ENCODE results near the gene KLF7.

Gene KLF7

DNA sequence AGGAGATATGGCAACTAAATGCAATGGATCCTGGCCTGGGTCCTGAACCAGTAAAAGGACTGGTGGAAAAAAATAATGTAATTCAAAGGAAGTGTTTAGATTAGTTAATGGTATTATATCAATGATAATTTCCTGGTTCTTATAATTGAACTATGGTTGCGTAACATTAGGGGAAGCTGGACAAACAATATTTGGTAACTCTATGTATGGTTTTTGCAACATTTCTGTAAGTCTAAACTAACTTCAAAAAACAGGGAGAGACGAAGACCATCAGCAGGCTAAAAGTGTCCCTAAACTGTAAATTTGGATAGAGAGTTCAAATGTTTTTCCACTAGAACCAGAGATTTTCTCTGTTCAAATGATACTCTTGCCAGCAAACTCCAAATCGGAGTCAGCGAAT is 36.9 kb downstream of the KLF7 start:
- DNase-seq (ENCODE audit: low read depth, low spot score): no peak

DNA sequence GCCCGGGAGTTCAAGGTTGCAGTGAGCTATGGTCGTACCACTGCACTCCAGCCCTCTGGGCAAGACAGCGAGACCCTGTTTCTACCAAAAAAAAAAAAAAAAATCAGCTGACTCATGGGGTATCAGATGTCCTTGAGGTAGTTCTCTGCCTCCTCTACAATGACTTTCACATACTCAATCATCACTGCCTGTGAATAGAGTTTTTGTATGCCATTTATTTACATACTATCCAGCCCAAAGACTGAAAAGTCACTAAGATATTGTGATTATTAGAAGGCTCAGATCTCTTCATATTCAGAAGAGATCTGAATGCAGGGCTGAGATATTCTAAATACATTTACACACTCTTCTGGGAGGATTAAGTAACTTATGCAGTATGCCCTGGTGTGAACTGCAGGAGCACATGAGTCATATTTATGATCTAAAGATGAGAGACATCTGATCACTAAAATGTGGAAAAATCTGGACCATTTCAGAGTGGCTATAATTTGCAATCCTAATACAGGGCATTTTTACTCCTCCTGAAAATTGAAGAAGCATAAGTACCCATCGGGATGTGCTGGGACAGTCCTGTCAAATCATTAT is 38.9 kb downstream of the KLF7 start:
- DNase-seq (ENCODE audit: low read depth, low spot score): no peak

DNA sequence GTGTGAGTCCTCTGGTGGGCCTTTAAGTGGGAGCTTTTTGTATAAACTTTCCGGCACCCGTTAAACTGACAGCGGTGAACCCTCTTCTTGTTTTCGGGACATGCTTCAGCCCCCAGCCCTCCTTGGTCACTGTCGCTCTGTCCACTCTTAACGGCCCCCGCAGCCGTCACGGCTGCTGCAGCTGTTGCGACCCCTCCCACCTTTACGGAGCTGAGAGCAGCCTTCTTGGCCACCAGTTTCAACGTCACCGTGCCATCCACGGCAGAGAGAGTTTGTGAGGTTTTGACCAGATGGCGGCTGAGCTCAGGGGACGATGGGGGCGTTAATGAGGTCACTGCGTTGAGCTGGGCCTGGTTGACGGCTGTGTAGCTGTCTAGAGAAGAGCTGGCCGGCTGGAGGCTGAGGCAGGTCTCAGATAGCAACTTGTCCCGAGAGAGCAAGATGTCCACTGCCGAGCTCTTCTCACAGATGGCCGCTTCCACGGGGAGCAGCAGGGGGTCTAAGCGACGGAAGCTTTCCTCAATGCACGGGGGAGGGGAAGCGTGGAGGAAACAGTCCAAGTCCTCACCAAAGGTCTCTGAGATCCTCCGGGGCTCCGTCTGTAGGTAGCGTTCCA is 41.9 kb downstream of the KLF7 start:
- no peak for DNase-seq (ENCODE audit: low read depth, low spot score)

DNA sequence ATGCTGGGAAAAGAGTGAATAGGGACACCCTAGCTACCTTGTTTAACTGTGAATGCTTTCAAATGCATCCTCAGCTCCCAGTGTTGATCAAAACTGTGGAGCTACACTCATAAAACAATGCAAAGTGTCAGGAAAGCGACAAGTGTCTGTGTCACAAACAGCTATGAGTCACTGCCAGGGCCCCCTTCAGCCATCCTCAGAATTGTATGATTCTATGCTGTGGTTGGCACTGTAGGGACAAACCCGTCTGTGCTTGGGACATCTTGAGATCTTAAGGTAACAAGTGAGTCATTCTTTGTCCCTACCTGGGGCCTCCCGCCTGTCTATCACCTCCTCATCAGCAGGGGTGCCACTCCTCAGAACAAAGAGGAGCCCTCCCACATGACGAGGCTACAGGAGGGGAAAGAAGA is 42.4 kb downstream of the KLF7 start:
- DNase-seq (ENCODE audit: low read depth, low spot score): no peak

DNA sequence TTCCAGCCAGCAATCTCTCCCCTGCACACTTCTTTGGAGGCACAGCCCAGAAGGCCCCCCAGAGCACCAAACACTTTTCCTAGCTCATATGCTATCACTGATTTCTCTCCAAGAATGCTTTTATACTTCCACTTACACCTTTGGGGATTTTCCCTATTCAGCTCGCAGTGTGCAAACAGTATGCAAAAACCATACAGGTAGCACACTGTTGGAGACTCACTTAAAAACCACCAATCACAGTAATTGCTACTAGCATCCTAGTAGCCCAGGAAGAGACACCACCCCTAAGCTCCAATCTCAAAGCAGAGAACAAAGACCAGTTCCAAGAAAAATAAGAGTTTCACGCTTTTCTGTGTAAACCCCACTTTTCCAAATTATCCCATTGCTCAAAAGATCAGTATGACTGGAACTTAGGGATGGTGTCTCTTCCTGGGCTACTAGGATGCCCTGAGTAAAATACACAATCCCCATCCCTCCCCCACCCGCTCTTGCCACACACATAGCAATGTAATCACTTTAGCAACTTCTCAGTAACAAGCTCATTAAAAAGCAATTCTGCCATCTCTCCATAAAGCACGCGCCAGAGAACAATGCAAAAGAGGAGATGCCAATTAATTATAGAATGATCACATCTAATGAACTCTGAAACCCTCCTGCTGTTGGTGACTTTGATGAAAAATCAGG is 43.0 kb downstream of the KLF7 start:
- DNase-seq (ENCODE audit: low read depth, low spot score): no peak

DNA sequence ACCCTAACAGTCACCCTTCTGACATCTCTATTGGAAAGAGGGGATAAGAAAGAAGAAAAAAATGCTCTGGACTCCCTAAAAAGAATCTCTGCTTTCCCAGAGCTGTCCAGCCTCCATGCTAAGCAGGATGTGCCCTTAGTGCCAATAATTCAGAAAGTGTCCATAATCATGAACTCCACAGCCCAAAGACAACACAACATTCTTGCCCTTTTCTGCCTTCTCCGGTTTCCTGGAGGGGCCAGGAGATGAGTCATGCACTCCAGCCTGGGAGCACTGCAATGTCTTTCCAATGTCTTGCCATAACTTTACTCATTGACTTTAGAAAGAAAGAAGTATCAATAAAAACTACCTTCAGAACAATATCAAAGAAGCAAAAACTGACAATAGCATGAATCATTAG is 44.0 kb downstream of the KLF7 start:
- peak; percentile 79 for DNase-seq (ENCODE audit: low read depth, low spot score)

DNA sequence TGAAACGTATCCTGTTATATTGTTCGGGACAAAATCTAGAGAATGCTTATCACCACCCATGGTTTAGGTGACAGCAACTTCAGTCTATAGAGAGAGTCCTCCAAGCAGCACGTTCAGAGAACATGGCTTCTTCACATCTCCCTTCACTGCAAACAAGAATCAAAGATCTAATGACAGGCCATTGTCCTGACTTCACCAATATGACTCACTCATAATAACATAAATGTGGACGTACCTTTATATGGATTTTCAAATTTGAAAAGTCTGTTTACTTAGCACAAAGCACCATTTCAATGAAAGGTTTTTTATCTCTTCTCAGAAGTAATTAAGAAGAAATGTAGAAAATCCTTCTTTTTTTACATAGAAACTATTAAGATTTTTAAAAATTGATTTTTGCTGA is 46.7 kb downstream of the KLF7 start:
- DNase-seq (ENCODE audit: low read depth, low spot score): no peak

DNA sequence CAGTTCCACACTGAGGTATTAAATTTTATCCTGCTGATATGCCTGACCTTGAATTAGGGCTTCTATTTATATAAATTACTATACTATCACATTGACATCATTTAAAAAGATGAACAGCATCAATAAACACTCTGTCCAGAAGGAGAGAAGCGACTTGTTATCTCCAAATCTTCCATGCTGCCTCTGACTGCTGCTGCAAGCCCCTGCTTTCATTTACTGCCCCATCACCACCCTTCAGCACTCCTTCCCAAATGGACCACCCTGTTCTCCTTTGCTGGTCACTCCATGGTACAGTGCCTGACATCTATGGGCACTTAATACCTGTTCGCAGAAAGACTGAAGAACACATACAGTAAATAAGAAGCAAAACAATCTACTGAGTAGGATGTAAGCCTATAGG is 48.1 kb downstream of the KLF7 start:
- no peak for DNase-seq (ENCODE audit: low read depth, low spot score)

DNA sequence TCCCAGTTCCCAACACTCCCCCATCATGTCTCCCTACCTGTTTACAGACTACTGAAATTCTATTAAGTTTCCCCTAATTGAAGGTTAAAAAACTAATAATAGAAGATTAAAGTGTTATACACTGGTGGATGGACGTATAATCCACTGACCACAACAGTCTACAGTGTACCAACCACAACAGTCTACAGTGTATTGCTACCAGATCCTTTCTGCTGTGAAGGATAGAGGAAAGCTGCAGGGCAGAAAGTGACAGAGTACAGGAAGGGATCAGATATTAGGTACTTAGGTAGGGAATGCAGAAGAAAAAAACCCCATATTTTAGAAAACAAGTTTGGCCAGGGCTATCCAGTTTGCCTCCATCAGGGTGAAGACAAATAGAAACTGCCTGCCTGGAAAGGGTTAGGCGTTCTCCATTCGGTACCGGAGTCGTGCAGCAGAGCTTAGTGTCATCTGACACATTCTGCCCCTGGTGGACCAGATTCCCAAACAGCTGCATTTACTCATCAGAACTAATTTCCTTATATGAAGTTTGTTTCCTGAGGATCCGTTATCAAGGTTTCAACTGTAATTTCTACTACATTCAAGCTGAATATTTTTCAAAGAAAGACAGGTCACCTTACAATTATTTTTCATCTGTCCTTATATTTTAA is 49.9 kb downstream of the KLF7 start:
- DNase-seq (ENCODE audit: low read depth, low spot score): no peak

DNA sequence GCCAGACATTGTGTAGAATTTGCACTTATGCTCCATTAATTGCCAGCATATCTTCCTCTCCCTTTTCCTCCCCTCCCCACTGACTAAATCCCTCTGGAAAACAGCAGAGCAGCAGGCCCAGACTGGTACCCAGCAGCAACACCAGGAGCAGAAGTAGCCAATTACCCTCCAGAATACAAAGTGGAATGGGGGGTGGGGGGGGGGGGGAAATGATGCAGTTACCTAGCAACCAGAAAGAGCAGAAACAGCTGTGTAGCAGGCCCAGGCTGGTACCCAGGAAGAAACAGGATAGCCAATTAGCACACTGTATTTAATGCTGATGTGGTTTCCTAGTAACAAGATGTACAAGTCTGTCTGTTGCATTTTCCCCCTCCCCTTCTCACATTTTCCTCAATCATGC is 52.3 kb downstream of the KLF7 start:
- no peak for DNase-seq (ENCODE audit: low read depth, low spot score)

DNA sequence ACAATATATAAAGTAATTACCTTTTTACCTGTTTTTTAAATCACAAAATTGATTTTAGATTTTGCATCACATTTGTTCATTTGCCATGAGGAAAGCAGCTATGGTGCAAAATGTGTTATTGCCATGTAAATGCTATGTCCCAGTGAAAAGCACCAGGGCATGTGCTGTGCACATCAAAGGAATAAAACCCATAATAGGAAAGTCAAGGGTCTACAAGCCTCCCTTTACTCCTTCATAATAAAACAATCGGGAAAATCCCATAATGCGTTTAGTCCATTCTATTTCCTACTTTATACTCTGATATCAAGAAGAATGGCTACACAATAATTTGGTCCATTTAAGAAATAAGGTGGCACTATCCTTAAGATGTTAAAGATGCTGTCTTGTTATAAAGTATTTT is 53.0 kb downstream of the KLF7 start:
- DNase-seq (ENCODE audit: low read depth, low spot score): no peak

DNA sequence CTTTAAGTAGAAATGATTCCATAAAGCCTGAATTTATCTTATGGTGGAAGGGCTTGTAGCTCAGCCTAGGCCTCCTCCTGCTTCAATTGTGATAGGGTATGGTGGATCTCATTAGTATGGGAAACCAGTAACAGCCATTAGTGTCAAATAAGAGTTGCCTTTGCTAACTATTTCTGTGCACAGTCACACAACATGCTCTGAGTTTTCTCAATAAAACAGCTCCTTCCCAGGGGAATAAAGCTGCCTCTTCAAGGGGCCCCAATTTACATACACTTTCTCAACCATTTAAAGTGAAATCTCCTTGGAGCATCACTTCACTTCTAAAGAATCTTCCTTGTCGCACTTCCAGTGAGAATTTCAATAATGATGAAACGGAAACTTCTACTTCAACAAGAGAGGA is 53.4 kb downstream of the KLF7 start:
- no peak for DNase-seq (ENCODE audit: low read depth, low spot score)

DNA sequence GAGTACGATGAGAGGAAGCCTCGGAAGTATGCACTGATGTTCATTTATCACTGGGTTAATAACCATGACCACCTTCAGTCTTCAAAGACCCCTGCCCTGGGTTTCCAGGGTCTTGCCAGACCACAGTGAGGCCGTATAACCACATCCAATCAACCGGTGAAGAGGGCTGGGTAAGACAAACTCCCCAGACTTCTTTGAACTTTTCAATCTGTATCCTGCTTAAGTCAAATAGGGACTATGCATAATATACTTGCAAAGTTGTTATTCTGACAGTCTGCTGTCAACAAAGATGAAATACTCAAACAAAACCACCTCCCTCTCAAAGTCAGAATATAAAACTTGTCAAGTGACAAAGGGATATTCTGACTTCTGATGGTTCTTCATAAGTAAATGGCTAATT is 54.0 kb downstream of the KLF7 start:
- no peak for DNase-seq (ENCODE audit: low read depth, low spot score)

DNA sequence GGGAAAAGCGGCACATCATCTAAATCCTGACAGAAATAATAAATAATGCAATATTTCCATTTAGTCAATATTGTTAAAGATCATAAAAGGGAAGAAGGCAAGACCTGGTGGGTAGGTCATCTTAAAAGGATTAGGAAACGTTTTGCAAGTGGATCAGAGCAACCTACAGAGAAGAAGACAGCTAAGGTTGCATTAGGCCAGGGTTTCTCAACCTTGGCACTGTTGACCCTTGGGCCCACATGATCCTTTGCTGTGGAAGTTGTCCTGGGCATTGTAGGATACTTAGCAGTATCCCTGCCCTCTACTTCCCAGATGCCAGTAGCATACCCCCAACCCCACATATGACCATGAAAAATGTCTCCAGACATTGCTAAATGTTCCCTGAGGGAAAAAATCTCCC is 55.0 kb downstream of the KLF7 start:
- no peak for DNase-seq (ENCODE audit: low read depth, low spot score)

DNA sequence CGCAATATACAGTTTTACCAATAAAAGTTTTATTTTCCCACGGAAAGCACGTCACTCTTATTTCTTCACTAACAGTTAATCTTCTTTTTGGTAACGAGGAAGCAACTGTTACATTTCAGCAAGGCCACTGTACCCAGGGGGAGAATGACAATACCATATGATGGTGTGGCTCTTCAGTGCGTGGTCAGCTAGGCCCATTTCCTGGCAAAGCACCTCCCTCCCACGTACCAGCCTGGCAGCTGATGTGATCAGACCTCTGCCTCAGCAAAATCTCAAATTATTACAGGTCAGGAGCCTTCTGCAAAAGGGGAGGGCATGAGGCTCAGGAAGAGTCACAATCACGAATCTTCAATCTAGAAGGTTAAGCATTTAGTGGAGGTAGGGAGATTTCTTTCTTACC is 55.4 kb downstream of the KLF7 start:
- DNase-seq (ENCODE audit: low read depth, low spot score): no peak

DNA sequence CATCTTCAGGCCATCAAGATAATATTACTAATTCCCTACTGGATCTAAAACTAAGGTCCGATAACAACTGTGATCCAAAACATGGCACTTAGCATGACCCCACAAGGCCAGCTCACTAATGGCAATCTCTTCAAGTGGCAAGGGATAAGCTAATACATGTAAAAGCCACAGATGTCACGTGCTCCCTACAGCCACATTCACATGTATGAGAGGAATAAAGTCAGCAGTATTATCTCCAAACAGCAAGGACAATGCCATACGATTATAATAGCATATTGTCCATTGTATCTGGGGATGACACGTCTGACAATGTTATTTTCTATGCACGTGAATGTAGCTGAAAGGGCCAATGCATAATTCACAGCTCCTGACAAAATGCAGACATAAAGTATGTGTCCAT is 56.0 kb downstream of the KLF7 start:
- DNase-seq (ENCODE audit: low read depth, low spot score): no peak

DNA sequence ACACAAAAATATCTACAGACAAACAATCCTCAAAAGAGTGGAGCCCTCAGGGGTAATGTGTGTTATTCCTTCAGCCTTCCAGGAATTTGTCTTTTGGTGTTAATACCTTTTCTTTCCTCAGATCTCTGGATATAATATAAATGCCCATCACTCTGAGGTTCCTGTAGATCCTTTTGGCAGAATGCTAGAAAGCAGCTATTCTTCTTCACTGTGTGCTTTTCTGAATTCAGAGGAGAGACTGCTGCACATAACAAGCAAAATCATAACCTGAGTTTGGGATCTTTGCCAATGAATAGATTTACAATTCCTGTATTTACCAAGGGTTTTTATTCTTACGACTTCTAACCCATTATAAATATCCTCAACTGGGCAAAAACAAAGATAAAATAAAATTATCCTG is 57.3 kb downstream of the KLF7 start:
- no peak for DNase-seq (ENCODE audit: low read depth, low spot score)

DNA sequence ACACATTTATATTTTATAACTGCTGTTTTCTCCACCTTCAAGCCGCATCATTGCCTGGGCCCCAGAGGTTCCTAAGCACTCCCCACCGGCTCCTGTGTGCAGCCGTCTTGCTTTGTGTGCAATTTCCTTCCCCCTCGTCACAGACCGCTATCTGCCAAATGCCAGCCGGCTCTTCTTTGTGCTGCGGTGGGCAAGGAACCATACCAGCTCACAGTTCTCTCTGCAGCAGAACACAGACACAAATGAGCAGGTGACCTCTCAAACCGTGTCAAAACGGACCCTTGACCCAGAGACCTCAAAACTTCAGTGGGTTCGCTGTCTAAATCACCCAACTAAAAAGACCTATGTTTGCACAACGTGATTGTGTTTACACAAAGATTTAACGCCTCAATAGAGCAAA is 58.2 kb downstream of the KLF7 start:
- peak; percentile 33 for DNase-seq (ENCODE audit: low read depth, low spot score)

DNA sequence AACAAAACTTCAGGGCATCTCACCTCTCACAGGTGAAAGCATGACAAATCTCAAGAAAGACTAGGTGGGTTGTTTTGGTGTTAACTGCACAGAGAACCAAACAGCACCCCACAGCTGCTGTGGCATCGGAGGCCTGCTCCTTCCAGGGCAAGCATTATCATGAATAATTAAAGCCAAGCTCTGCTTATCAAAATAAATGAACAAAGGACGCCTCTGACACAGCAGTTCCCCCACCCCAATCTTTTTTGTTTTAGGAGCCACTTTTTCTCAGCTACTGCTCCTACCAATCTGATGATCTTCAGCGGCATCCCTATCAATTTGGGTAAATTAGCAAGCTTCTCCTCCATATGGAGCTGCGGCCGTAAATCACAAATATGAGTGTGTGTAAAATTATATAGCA is 58.6 kb downstream of the KLF7 start:
- DNase-seq (ENCODE audit: low read depth, low spot score): no peak

DNA sequence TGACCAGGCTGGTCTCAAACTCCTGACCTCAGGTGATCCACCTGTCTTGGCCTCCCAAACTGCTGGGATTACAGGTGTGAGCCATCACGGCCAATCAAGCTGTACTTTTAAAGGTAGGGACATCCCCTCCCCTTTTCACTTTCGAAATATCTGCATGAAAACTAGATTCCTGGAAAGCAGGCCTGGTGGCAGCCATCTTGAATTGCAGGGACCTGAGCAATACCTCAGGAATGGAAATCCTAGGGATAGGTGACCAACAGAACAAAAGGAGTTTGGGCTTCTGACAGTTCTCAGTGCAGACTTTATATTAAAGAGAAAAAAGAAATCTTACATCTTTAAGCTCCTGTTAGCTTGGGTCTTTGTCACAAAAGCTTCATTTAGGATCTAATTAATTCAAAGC is 62.6 kb downstream of the KLF7 start:
- peak; percentile 34 for DNase-seq (ENCODE audit: low read depth, low spot score)

DNA sequence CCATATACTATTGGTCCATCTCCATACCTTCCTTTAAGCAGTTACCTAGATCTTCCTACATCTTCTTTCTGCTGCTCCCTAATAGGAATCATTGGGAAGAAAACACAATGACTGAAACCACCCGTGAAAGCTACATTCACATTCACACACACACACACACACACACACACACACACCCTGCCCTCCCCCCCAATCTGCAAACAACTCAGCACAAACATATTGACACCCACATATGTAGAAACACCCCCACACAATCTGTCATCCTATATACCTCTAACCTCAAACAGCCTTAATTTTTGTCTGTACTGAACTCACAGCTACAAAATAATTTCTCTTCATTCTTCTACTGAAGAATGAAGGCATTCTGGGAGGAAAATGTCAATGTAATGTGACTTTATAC is 63.8 kb downstream of the KLF7 start:
- no peak for DNase-seq (ENCODE audit: low read depth, low spot score)

DNA sequence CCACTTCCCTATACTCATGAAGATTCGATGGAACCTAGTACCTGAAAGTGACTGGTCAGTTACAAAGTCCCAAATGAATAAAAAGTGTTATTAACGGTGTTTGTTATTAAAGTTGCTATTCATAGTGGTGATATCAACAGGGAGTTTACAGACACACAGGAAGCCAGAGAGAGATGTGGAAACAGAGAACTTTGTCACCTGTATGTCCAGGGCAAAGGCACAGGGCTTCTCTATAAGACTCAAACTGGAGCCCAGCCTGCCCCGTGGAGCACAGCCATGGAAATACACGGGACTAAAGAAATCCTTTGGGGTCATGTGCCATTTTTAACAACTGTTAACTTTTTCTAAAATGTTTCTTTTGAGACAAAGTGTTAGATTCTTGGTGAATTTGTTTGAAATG is 68.5 kb downstream of the KLF7 start:
- DNase-seq (ENCODE audit: low read depth, low spot score): no peak

DNA sequence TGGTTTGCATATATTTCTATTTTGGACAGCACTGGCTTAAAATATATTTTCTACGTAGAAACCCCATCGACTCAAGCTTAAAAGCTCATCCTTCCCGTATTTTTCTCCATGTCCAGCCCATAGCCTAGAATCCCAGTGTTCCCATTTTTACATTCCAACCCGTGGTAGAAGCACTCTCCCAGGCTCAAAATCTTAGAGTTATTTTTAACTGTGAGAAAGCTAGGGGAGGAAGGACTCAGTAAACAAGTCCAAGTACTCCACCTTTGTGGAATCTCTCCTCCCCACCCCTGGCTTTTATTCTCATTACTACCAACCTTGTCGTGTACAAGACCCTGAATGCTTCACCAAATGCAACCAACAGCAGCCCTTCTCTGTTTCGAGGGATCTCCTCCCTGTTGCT is 69.8 kb downstream of the KLF7 start:
- no peak for DNase-seq (ENCODE audit: low read depth, low spot score)
